NT2/D1 (cell line): ENCODE measurements around the gene EML4.

ENCODE experiments used
- YY1 ChIP-seq: IDR thresholded peaks from 2 replicates; pipeline ENCODE4 v1.6.1; 2011; ENCODE audit not compliant: insufficient read length, insufficient read depth
- ZNF274 ChIP-seq: IDR thresholded peaks from 2 replicates; pipeline ENCODE4 v1.6.1; 2011; ENCODE audit warnings: mild to moderate bottlenecking, low read depth, low read length

- no peak for TF ChIP-seq ZNF274
- no peak for TF ChIP-seq YY1
Observed at GRCh38 chr2:42196070-42196402, 26.9 kb downstream of the EML4 start.
